ENCODE results near the gene ZBTB16.

GRCh38 chr11:114158886-114159285 is 99.4 kb downstream of the ZBTB16 start:
- TF ChIP-seq EZH2 (IDR thresholded peaks at IDR 0.05; ENCODE audit: low read length) (no peak), CTCF (optimal IDR thresholded peaks at IDR 0.05 in 1 of 3, IDR thresholded peaks at IDR 0.05 in 1 of 3, conservative IDR thresholded peaks at IDR 0.05 in 1 of 3; ENCODE audit: extremely low read depth in 1 of 3, insufficient read depth in 2 of 3, low read length in 3 of 3) (no peak)
